Neural cell (in vitro differentiated cells): ENCODE measurements around the gene LRRC8D. TPM values are rescaled to one million over a fixed set of nuclear protein-coding genes. Genes with fewer than 3 reads are reported as not detected.

Experiments
- H2AFZ ChIP-seq: fragments of 200-600, 300-800 bp; sonication (generic), shearing (Covaris generic); 2 replicates; pipeline ENCODE4 v1.6.0; 2014; ENCODE audit warnings: low read depth, mild to moderate bottlenecking, antibody characterized with exemption, low read length, moderate library complexity
- H3F3A ChIP-seq: fragments of 200-600 bp; shearing (Covaris generic); 2 replicates; pipeline ENCODE4 v1.6.1; 2016; ENCODE audit warnings: mild to moderate bottlenecking, moderate library complexity, mixed read lengths, antibody characterized with exemption, low read length; ENCODE audit not compliant: insufficient read depth, poor library complexity, severe bottlenecking
- H3K27ac ChIP-seq: fragments of 200-600, 300-800 bp; sonication (generic), shearing (Covaris generic); 2 replicates; pipeline ENCODE4 v1.5.1; 2014; ENCODE audit warnings: mild to moderate bottlenecking, low read length, moderate library complexity
- H3K27me3 ChIP-seq: fragments of 300-800, 200-600 bp; sonication (generic), shearing (Covaris generic); 2 replicates; pipeline ENCODE4 v1.6.0; 2014; ENCODE audit warnings: mild to moderate bottlenecking, low read depth, low read length, moderate library complexity; ENCODE audit not compliant: insufficient read depth
- H3K36me3 ChIP-seq: fragments of 300-800, 200-600 bp; sonication (generic), shearing (Covaris generic); 2 replicates; pipeline ENCODE4 v1.5.1; 2014; ENCODE audit warnings: mild to moderate bottlenecking, antibody characterized with exemption, low read length, moderate library complexity; ENCODE audit not compliant: insufficient read depth
- H3K4me2 ChIP-seq: fragments of 300-800, 200-600 bp; sonication (generic), shearing (Covaris generic); 2 replicates; pipeline ENCODE4 v1.6.0; 2014; ENCODE audit warnings: mild to moderate bottlenecking, low read length
- H3K4me3 ChIP-seq: fragments of 300-800, 200-600 bp; sonication (generic), shearing (Covaris generic); 2 replicates; pipeline ENCODE4 v1.5.1; 2014; ENCODE audit warnings: mild to moderate bottlenecking, low read length, moderate library complexity
- H3K79me2 ChIP-seq: fragments of 200-600 bp; shearing (Covaris generic); replicated peaks from 2 replicates; pipeline ENCODE4 v1.6.0; 2014; ENCODE audit warnings: mild to moderate bottlenecking, low read length, moderate library complexity; ENCODE audit not compliant: insufficient read depth
- H3K9ac ChIP-seq: fragments of 300-800, 200-600 bp; sonication (generic), shearing (Covaris generic); 2 replicates; pipeline ENCODE4 v1.6.1; 2016; ENCODE audit warnings: mild to moderate bottlenecking, low read length, mixed read lengths
- H3K9me2 ChIP-seq: fragments of 200-600 bp; shearing (Covaris generic); 2 replicates; pipeline ENCODE4 v1.6.1; 2016; ENCODE audit warnings: mild to moderate bottlenecking, low read length, mixed read lengths; ENCODE audit not compliant: insufficient read depth
- H3K9me3 ChIP-seq: fragments of 200-600, 300-800 bp; sonication (generic), shearing (Covaris generic); 2 replicates; pipeline ENCODE4 v1.6.1; 2016; ENCODE audit warnings: mild to moderate bottlenecking, mixed run types, low read length, moderate library complexity, mixed read lengths
- H4K20me1 ChIP-seq: fragments of 200-600 bp; shearing (Covaris generic); 2 replicates; pipeline ENCODE4 v1.6.1; 2016; ENCODE audit warnings: mild to moderate bottlenecking, mixed run types; ENCODE audit not compliant: insufficient read depth
- EP300 ChIP-seq: fragments of 450-650 bp; conservative IDR thresholded peaks from 2 replicates; pipeline ENCODE4 v1.6.1; 2014; ENCODE audit warnings: antibody characterized with exemption, mild to moderate bottlenecking, moderate library complexity; ENCODE audit not compliant: poor library complexity, severe bottlenecking
- EZH2 ChIP-seq: fragments of 200-600, 300-800 bp; shearing (Covaris generic), sonication (generic); IDR thresholded peaks from 2 replicates; pipeline ENCODE4 v1.6.1; 2014; ENCODE audit warnings: antibody characterized with exemption, low read length, borderline replicate concordance, mild to moderate bottlenecking; ENCODE audit not compliant: insufficient read depth, poor library complexity, severe bottlenecking
- MXI1 ChIP-seq: fragments of 450-650 bp; conservative IDR thresholded peaks from 2 replicates; pipeline ENCODE4 v1.6.1; 2014; ENCODE audit warnings: antibody characterized with exemption, mild to moderate bottlenecking; ENCODE audit not compliant: poor library complexity, severe bottlenecking
- POLR2AphosphoS5 ChIP-seq: IDR thresholded peaks from 2 replicates; pipeline ENCODE4 v1.6.1; 2012
- RAD21 ChIP-seq: fragments of 450-650 bp; conservative IDR thresholded peaks from 2 replicates; pipeline ENCODE4 v1.6.1; 2014; ENCODE audit warnings: antibody characterized with exemption, mild to moderate bottlenecking, moderate library complexity
- REST ChIP-seq: IDR thresholded peaks from 2 replicates; pipeline ENCODE4 v1.6.1; 2012; ENCODE audit warnings: borderline replicate concordance
- SMC3 ChIP-seq: fragments of 450-650 bp; conservative IDR thresholded peaks from 2 replicates; pipeline ENCODE4 v1.6.1; 2014; ENCODE audit warnings: antibody characterized with exemption, mild to moderate bottlenecking, moderate library complexity; ENCODE audit not compliant: poor library complexity
- TAF1 ChIP-seq: IDR thresholded peaks from 2 replicates; pipeline ENCODE4 v1.6.1; 2012; ENCODE audit warnings: low read depth
- polyA plus RNA-seq: library from polyadenylated mRNA; depleted of rRNA; stranded (reverse); fragments of >200 nt; gene quantifications from 2 replicates; pipeline ENCODE4 v1.2.3, GENCODE V29; 2014
- TF ChIP-seq, protein P1 (sequence below): fragments of 450-650 bp; IDR thresholded peaks from 2 replicates; pipeline ENCODE4 v1.5.1; 2014; ENCODE audit warnings: antibody characterized with exemption, mild to moderate bottlenecking, moderate library complexity; ENCODE audit not compliant: poor library complexity, severe bottlenecking

Gene LRRC8D
- polyA plus RNA-seq, 1 donor from 2014 or later, result 43.7 TPM

DNA sequence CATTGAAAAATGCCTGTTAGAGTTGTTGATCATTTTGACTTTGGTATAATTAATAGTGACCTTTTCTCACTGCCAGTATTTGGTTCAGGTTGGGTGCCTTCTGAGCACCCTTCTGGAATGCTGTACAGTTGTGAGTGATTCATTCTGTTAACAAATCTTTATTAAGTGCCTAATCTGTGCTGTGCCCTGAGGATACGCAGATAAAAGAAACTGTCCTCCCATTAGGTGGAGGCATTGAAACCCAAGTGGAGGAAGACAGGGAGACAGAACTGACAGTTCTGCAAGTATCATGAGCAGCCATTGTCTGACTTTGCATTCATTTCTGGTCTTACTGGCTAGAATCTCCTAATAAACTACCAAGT lies 97.9 kb downstream of the LRRC8D start:
- no peak overlapping the region for H2AFZ ChIP-seq
- H3K9me3 ChIP-seq, result peaks cover 5% of the 10 kb centered on the region
- no peaks in the 10 kb centered on the region for H3K79me2 ChIP-seq
- no peak overlapping the region for H3K27ac ChIP-seq
- H4K20me1 ChIP-seq, result no peaks in the 10 kb centered on the region
- no peaks in the 10 kb centered on the region for H3K9me2 ChIP-seq
- no peaks in the 10 kb centered on the region for H3K27me3 ChIP-seq
- H3K36me3 ChIP-seq, result no peaks in the 10 kb centered on the region
- no peak overlapping the region for H3K4me2 ChIP-seq
- H3F3A ChIP-seq, result no peaks in the 10 kb centered on the region
- no peak overlapping the region for H3K4me3 ChIP-seq
- no peak for TF ChIP-seq MXI1
- no peak overlapping the region for H3K9ac ChIP-seq

GRCh38 chr1:89919174-89919573 lies 98.3 kb downstream of the LRRC8D start:
- peaks cover 8% of the 10 kb centered on the region for H3K9me3 ChIP-seq
- H3K27ac ChIP-seq, result no peak overlapping the region
- TF ChIP-seq REST, result no peak
- no peak for TF ChIP-seq EP300
- TF ChIP-seq POLR2AphosphoS5, result no peak
- no peak for TF ChIP-seq RAD21
- TF ChIP-seq, protein P1, sequence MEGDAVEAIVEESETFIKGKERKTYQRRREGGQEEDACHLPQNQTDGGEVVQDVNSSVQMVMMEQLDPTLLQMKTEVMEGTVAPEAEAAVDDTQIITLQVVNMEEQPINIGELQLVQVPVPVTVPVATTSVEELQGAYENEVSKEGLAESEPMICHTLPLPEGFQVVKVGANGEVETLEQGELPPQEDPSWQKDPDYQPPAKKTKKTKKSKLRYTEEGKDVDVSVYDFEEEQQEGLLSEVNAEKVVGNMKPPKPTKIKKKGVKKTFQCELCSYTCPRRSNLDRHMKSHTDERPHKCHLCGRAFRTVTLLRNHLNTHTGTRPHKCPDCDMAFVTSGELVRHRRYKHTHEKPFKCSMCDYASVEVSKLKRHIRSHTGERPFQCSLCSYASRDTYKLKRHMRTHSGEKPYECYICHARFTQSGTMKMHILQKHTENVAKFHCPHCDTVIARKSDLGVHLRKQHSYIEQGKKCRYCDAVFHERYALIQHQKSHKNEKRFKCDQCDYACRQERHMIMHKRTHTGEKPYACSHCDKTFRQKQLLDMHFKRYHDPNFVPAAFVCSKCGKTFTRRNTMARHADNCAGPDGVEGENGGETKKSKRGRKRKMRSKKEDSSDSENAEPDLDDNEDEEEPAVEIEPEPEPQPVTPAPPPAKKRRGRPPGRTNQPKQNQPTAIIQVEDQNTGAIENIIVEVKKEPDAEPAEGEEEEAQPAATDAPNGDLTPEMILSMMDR, result no peak
- TF ChIP-seq TAF1, result no peak
- TF ChIP-seq SMC3, result no peak
- no peak for TF ChIP-seq MXI1
- TF ChIP-seq EZH2, result no peak
- no peaks in the 10 kb centered on the region for H3F3A ChIP-seq
- H3K9me2 ChIP-seq, result no peaks in the 10 kb centered on the region
- H3K27me3 ChIP-seq, result no peaks in the 10 kb centered on the region
- H3K4me3 ChIP-seq, result no peak overlapping the region
- no peak overlapping the region for H2AFZ ChIP-seq
- no peak overlapping the region for H3K9ac ChIP-seq
- H4K20me1 ChIP-seq, result no peaks in the 10 kb centered on the region
- no peak overlapping the region for H3K4me2 ChIP-seq
- no peaks in the 10 kb centered on the region for H3K36me3 ChIP-seq
- H3K79me2 ChIP-seq, result no peaks in the 10 kb centered on the region

DNA sequence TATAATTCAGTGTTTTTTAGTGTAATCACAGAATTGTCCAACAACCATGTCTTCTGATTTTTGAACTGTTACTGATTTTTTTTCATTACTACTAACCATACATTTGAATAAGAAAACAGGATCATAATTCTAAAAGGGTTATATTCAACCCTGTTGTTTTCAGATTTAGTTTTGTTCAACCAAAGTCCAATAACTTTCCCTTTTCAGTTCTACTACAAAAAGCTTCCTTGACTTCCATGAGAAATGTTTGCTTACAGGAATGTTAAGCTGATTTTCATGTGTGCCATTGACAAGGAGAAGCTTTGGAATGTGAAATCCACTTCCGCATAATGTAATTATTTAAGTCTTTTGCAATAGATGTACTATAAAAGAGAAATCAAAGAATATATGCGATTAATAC lies 102.1 kb downstream of the LRRC8D start:
- Histone ChIP-seq H3K9me2 (no peaks in the 10 kb centered on the region), H3K27ac (no peak overlapping the region), H3K9me3 (peaks cover 13% of the 10 kb centered on the region), H2AFZ (no peak overlapping the region), H3K4me2 (no peak overlapping the region), H3F3A (no peaks in the 10 kb centered on the region), H3K4me3 (no peak overlapping the region), H4K20me1 (no peaks in the 10 kb centered on the region), H3K9ac (no peak overlapping the region), H3K36me3 (peaks cover 5% of the 10 kb centered on the region), H3K27me3 (no peaks in the 10 kb centered on the region), H3K79me2 (no peaks in the 10 kb centered on the region)
- TF ChIP-seq SMC3 (no peak), RAD21 (no peak)
- TF ChIP-seq, protein P1, result no peak
